HS-5 (cell line): ENCODE results near the gene RABGAP1L.
"Not testable (repeated sequence)": the region's sequence is repeated elsewhere in the genome, so short reads cannot be mapped to it uniquely, and the experiment has no call there.

ENCODE experiments used
- DNase-seq: peaks from one replicate; pipeline ENCODE4 v3.0.0-alpha.2; 2012; ENCODE audit warnings: low read depth

Gene RABGAP1L

GRCh38 chr1:174884038-174884437, 724.7 kb downstream of the RABGAP1L start:
- DNase-seq = no peak

GRCh38 chr1:174884566-174884965, 725.2 kb downstream of the RABGAP1L start:
- DNase-seq = no peak

GRCh38 chr1:174890024-174890423, 730.7 kb downstream of the RABGAP1L start:
- DNase-seq = no peak

GRCh38 chr1:174892016-174892415, 732.7 kb downstream of the RABGAP1L start:
- DNase-seq = no peak

GRCh38 chr1:174894117-174894762, 734.9 kb downstream of the RABGAP1L start:
- DNase-seq = no peak

GRCh38 chr1:174895610-174896009, 736.3 kb downstream of the RABGAP1L start:
- DNase-seq = not testable (repeated sequence)

GRCh38 chr1:174898102-174898797, 738.9 kb downstream of the RABGAP1L start:
- DNase-seq = no peak

GRCh38 chr1:174900317-174900716, 741.0 kb downstream of the RABGAP1L start:
- no peak for DNase-seq

GRCh38 chr1:174902531-174903099, 743.3 kb downstream of the RABGAP1L start:
- no peak for DNase-seq

GRCh38 chr1:174911606-174912005, 752.3 kb downstream of the RABGAP1L start:
- DNase-seq = no peak

- no peak for DNase-seq
Measured at GRCh38 chr1:174912264-174912663, 752.9 kb downstream of the RABGAP1L start.

GRCh38 chr1:174913225-174913903, 754.0 kb downstream of the RABGAP1L start:
- DNase-seq = no peak

GRCh38 chr1:174914991-174915390, 755.7 kb downstream of the RABGAP1L start:
- DNase-seq = no peak

GRCh38 chr1:174916846-174917245, 757.5 kb downstream of the RABGAP1L start:
- DNase-seq = no peak

GRCh38 chr1:174920093-174920492, 760.8 kb downstream of the RABGAP1L start:
- DNase-seq = no peak

- no peak for DNase-seq
Measured at GRCh38 chr1:174922121-174922520, 762.8 kb downstream of the RABGAP1L start.

- no peak for DNase-seq
Measured at GRCh38 chr1:174923820-174924219, 764.5 kb downstream of the RABGAP1L start.

- no peak for DNase-seq
Measured at GRCh38 chr1:174928541-174928940, 769.2 kb downstream of the RABGAP1L start.

- no peak for DNase-seq
Measured at GRCh38 chr1:174931214-174931613, 771.9 kb downstream of the RABGAP1L start.

- DNase-seq = no peak
Measured at GRCh38 chr1:174932587-174932986, 773.3 kb downstream of the RABGAP1L start.

- DNase-seq = no peak
Measured at GRCh38 chr1:174935961-174936727, 776.8 kb downstream of the RABGAP1L start.
